Smooth muscle cell (in vitro differentiated cells): Measurements from ENCODE around the gene MED20. TPM values are rescaled to one million over a fixed set of nuclear protein-coding genes. Genes with fewer than 3 reads are reported as not detected.

Experiments used
- DNase-seq: peaks from one replicate; lab custom pipeline; 2025; ENCODE audit not compliant: unreplicated experiment; lab: John Stamatoyannopoulos, UW
- H2AFZ ChIP-seq: fragments of 200-600 bp; sonication (generic); 2 replicates; pipeline ENCODE4 v1.6.0; 2016; ENCODE audit warnings: antibody characterized with exemption, low read depth, mild to moderate bottlenecking
- H3F3A ChIP-seq: fragments of 200-600 bp; sonication (generic); 2 replicates; pipeline ENCODE4 v1.6.0; 2017; ENCODE audit warnings: antibody characterized with exemption, low read depth
- H3K27ac ChIP-seq: fragments of 200-600 bp; sonication (generic); 2 replicates; pipeline ENCODE4 v1.5.1; 2016; ENCODE audit warnings: low read depth, mild to moderate bottlenecking
- H3K27me3 ChIP-seq: fragments of 200-600 bp; sonication (generic); 2 replicates; pipeline ENCODE4 v1.6.1; 2016; ENCODE audit warnings: low read depth, mild to moderate bottlenecking
- H3K36me3 ChIP-seq: fragments of 200-600 bp; sonication (generic); 2 replicates; pipeline ENCODE4 v1.5.1; 2016; ENCODE audit warnings: low read depth
- H3K4me1 ChIP-seq: fragments of 200-600 bp; sonication (generic); 2 replicates; pipeline ENCODE4 v1.5.1; 2016; ENCODE audit warnings: low read depth
- H3K4me2 ChIP-seq: fragments of 200-600 bp; sonication (generic); 2 replicates; pipeline ENCODE4 v1.6.0; 2016; ENCODE audit warnings: mild to moderate bottlenecking
- H3K4me3 ChIP-seq: fragments of 200-600 bp; sonication (generic); 2 replicates; pipeline ENCODE4 v1.5.1; 2016; ENCODE audit warnings: mild to moderate bottlenecking
- H3K79me2 ChIP-seq: fragments of 200-600 bp; sonication (generic); 2 replicates; pipeline ENCODE4 v1.6.0; 2016; ENCODE audit warnings: low read depth, mild to moderate bottlenecking
- H3K9ac ChIP-seq: fragments of 200-600 bp; sonication (generic); 2 replicates; pipeline ENCODE4 v1.6.0; 2016; ENCODE audit warnings: low read depth
- H3K9me3 ChIP-seq: fragments of 200-600 bp; sonication (generic); replicated peaks from 2 replicates; pipeline ENCODE4 v1.5.1; 2016; ENCODE audit warnings: low read depth
- H4K20me1 ChIP-seq: fragments of 200-600 bp; sonication (generic); 2 replicates; pipeline ENCODE4 v1.6.0; 2016; ENCODE audit warnings: low read depth
- CTCF ChIP-seq: fragments of 200-600 bp; sonication (generic); IDR thresholded peaks from 2 replicates; pipeline ENCODE4 v1.5.1; 2017; ENCODE audit warnings: borderline replicate concordance, mild to moderate bottlenecking, antibody characterized with exemption; ENCODE audit not compliant: insufficient read depth, poor library complexity, severe bottlenecking
- WGBS: methylation state at CpG from one replicate; pipeline ENCODE4 v1.1.7; 2016; ENCODE audit warnings: low lambda C conversion rate; 5-methylcytosine and 5-hydroxymethylcytosine counted together
- polyA plus RNA-seq: library from polyadenylated mRNA; unstranded; fragments of >200 nt; fragmentation: Nextera tagmentation; extraction: Ambion mirVana; gene quantifications from 2 replicates; pipeline ENCODE4 v1.2.1, GENCODE V29; 2016
- total RNA-seq: library from RNA; depleted of rRNA; stranded (reverse); fragments of >200 nt; gene quantifications from 2 replicates; pipeline ENCODE4 v1.2.3, GENCODE V29; 2014

Gene MED20
- 13.2 and 13.4 TPM in 2 replicates for total RNA-seq
- 14.0 and 14.9 TPM in 2 replicates for polyA plus RNA-seq

GRCh38 chr6:41920921-41921711, at the start of gene MED20, which contains the start of gene BYSL:
TSS of gene MED20 (minus strand) at chr6:41921139. CDS start at chr6:41921018, 121 bp downstream.
TSS of gene BYSL (plus strand) at chr6:41921499. CDS start at chr6:41921563, 64 bp downstream.
- Histone ChIP-seq H3K27ac (peak within 1 kb of the TSS; percentile 99), H3F3A (no peaks in the 10 kb centered on the region), H3K36me3 (no peaks in the 10 kb centered on the region), H2AFZ (peak within 1 kb of the TSS; percentile 92), H3K27me3 (no peaks in the 10 kb centered on the region), H3K4me1 (peaks cover 25% of the 10 kb centered on the region), H3K4me3 (peak within 1 kb of the TSS; percentile 81), H3K4me2 (peak within 1 kb of the TSS; percentile 97), H4K20me1 (no peaks in the 10 kb centered on the region), H3K9ac (peak within 1 kb of the TSS; percentile 99), H3K9me3 (no peaks in the 10 kb centered on the region), H3K79me2 (peaks cover 74% of the 10 kb centered on the region)
- peak; percentile 97 for TF ChIP-seq CTCF
- WGBS, result 1% methylated on average over 51 of the region's 55 CpGs
- peak; percentile 98 for DNase-seq

GRCh38 chr6:41970436-41970846, 49.5 kb upstream of the MED20 start:
- Histone ChIP-seq H3K4me3 (no peak overlapping the region), H3K9ac (no peak overlapping the region), H3K36me3 (no peaks in the 10 kb centered on the region), H2AFZ (no peak overlapping the region), H3K9me3 (no peaks in the 10 kb centered on the region), H3K27ac (no peak overlapping the region), H4K20me1 (no peaks in the 10 kb centered on the region), H3F3A (peaks cover 7% of the 10 kb centered on the region), H3K79me2 (no peaks in the 10 kb centered on the region), H3K4me1 (peaks cover 7% of the 10 kb centered on the region), H3K27me3 (no peaks in the 10 kb centered on the region), H3K4me2 (no peak overlapping the region)
- DNase-seq, result no peak
- 64% methylated on average over 4 of the region's 4 CpGs for WGBS
- no peak for TF ChIP-seq CTCF

GRCh38 chr6:41967312-41968287, 46.7 kb upstream of the MED20 start:
- Histone ChIP-seq H3K79me2 (no peaks in the 10 kb centered on the region), H3K9me3 (no peaks in the 10 kb centered on the region), H3K36me3 (no peaks in the 10 kb centered on the region), H3F3A (peaks cover 7% of the 10 kb centered on the region), H3K4me1 (peaks cover 7% of the 10 kb centered on the region), H4K20me1 (no peaks in the 10 kb centered on the region), H3K4me2 (peak overlapping the region; percentile 50), H3K4me3 (no peak overlapping the region), H3K9ac (no peak overlapping the region), H3K27ac (peak overlapping the region; percentile 80), H2AFZ (no peak overlapping the region), H3K27me3 (no peaks in the 10 kb centered on the region)
- no peak for TF ChIP-seq CTCF
- DNase-seq, result no peak
- 57% methylated on average over 7 of the region's 7 CpGs for WGBS
